Esophagus muscularis mucosa (tissue), 4 donors: ENCODE measurements around the gene RNASEH1.

Experiments
- CTCF ChIP-seq, 3 experiments: fragments of 200-600 bp in 2 of 3; fragments of 450-650 bp in 1 of 3; sonication (generic) in 2 of 3; IDR thresholded peaks; one replicate each; pipeline ENCODE4 v1.5.1; 2017 to 2019; ENCODE audit warnings: antibody characterized with exemption in 3 of 3, mild to moderate bottlenecking in 2 of 3, moderate library complexity in 1 of 3
- EP300 ChIP-seq: sonication (generic); formaldehyde crosslinking; IDR thresholded peaks from one replicate; pipeline ENCODE4 v1.6.1; 2017; ENCODE audit warnings: antibody characterized with exemption
- POLR2A ChIP-seq: fragments of 450-650 bp; IDR thresholded peaks from one replicate; pipeline ENCODE4 v1.6.1; 2017; ENCODE audit warnings: antibody characterized with exemption, moderate library complexity, mild to moderate bottlenecking, low read depth
- POLR2AphosphoS5 ChIP-seq, 2 donors: sonication (generic); formaldehyde crosslinking; IDR thresholded peaks; one replicate each; pipeline ENCODE4 v1.6.1; 2017; ENCODE audit warnings: antibody characterized with exemption in 2 of 2

- TF ChIP-seq CTCF (IDR thresholded peaks at IDR 0.05) (no peak), POLR2A (no peak), POLR2AphosphoS5 (IDR thresholded peaks at IDR 0.05) (no peak), EP300 (no peak)
Measured at GRCh38 chr2:3557639-3558204, 411 bp downstream of the RNASEH1 start.
